Endothelial cell of umbilical vein (primary cell): Measurements from ENCODE around the gene AQP12B. TPM values are rescaled to one million over a fixed set of nuclear protein-coding genes. Genes with fewer than 3 reads are reported as not detected.

Experiments
- BruUV-seq: library from RNA; stranded (reverse); fragments of 400-500 nt; replicated peaks from 2 replicates; lab custom pipeline; 2021; lab: Mats Ljungman, UMichigan
- CTCF ChIA-PET: fragments of 300-600, 350-600 bp; sonication (Branson Sonifier 250); formaldehyde crosslinking; loops from one replicate; lab custom pipeline; 2021; ENCODE audit warnings: antibody characterized with exemption, inconsistent platforms; lab: Charles Lee
- POLR2A ChIA-PET: fragments of 300-600, 350-600 bp; sonication (Branson Sonifier 250); formaldehyde crosslinking; loops from one replicate; lab custom pipeline; 2021; ENCODE audit warnings: antibody characterized with exemption, inconsistent platforms; lab: Charles Lee
- DNase-seq: peaks from one replicate; pipeline ENCODE4 v3.0.0-alpha.2; 2011; ENCODE audit warnings: low read depth, low spot score
- FAIRE-seq: peaks from 2 replicates; lab custom pipeline; 2011; peaks lifted over from hg19 to GRCh38; lab: Jason Lieb, UNC
- H2AFZ ChIP-seq: 2 replicates; pipeline ENCODE4 v1.6.0; 2012; ENCODE audit warnings: low read depth, low read length, control low read depth, inconsistent platforms
- H3K27ac ChIP-seq: 2 replicates; pipeline ENCODE4 v1.5.1; 2011; ENCODE audit warnings: low read depth, mild to moderate bottlenecking, control low read depth, low read length, moderate library complexity; ENCODE audit not compliant: insufficient read depth
- H3K27me3 ChIP-seq, 2 experiments: 2 replicates each; pipeline versions ENCODE4 v1.6.0 to v1.6.1; 2011; ENCODE audit warnings: low read length in 2 of 2, mixed read lengths in 1 of 2; ENCODE audit not compliant: control insufficient read depth in 2 of 2, insufficient read depth in 2 of 2
- H3K36me3 ChIP-seq, 2 experiments: 2 replicates in 1 of 2; 3 replicates in 1 of 2; pipeline ENCODE4 v1.5.1; 2011; ENCODE audit warnings: low read length in 2 of 2, mild to moderate bottlenecking in 1 of 2, moderate library complexity in 1 of 2; ENCODE audit not compliant: control insufficient read depth in 2 of 2, insufficient read depth in 2 of 2; ENCODE audit errors: extremely low read depth in 1 of 2
- H3K4me1 ChIP-seq: 3 replicates; pipeline ENCODE4 v1.5.1; 2011; ENCODE audit warnings: mild to moderate bottlenecking, low read length; ENCODE audit not compliant: control insufficient read depth, insufficient read depth; ENCODE audit errors: extremely low read depth
- H3K4me2 ChIP-seq: 2 replicates; pipeline ENCODE4 v1.6.1; 2011; ENCODE audit warnings: low read length, control low read depth, mixed read lengths; ENCODE audit not compliant: insufficient read depth
- H3K4me3 ChIP-seq, 3 experiments: fragments of 200-600 bp in 1 of 3; sonication (generic), shearing (Covaris generic) in 1 of 3; replicated peaks in 1 of 3; 2 replicates each; pipeline ENCODE4 v1.5.1; 2011 to 2016; ENCODE audit warnings: control low read depth in 3 of 3, low read length in 3 of 3, mild to moderate bottlenecking in 2 of 3, inconsistent platforms in 1 of 3, low read depth in 1 of 3, moderate library complexity in 1 of 3; ENCODE audit not compliant: insufficient read depth in 1 of 3
- H3K79me2 ChIP-seq: 2 replicates; pipeline ENCODE4 v1.6.0; 2012; ENCODE audit warnings: low read length, inconsistent platforms; ENCODE audit not compliant: control insufficient read depth, insufficient read depth
- H3K9ac ChIP-seq: replicated peaks from 2 replicates; pipeline ENCODE3; 2011; ENCODE audit warnings: low read length, control low read depth; ENCODE audit not compliant: insufficient read depth; ENCODE audit errors: extremely low read depth
- H3K9me1 ChIP-seq: replicated peaks from 3 replicates; pipeline ENCODE4 v1.6.0; 2011; ENCODE audit warnings: mild to moderate bottlenecking, low read length; ENCODE audit not compliant: control insufficient read depth, insufficient read depth; ENCODE audit errors: extremely low read depth
- H3K9me3 ChIP-seq: replicated peaks from 2 replicates; pipeline ENCODE4 v1.5.1; 2012; ENCODE audit warnings: low read length, inconsistent platforms; ENCODE audit not compliant: control insufficient read depth, insufficient read depth
- H4K20me1 ChIP-seq: replicated peaks from 2 replicates; pipeline ENCODE3; 2011; ENCODE audit warnings: mild to moderate bottlenecking, low read length; ENCODE audit not compliant: control insufficient read depth, insufficient read depth; ENCODE audit errors: extremely low read depth
- CTCF ChIP-seq, 2 donors: IDR thresholded peaks; 1 replicate in 1 of 2; 2 replicates in 1 of 2; pipeline ENCODE4 v1.5.1; 2011; ENCODE audit warnings: low read length in 2 of 2, mild to moderate bottlenecking in 2 of 2, moderate library complexity in 2 of 2, control low read depth in 1 of 2, inconsistent platforms in 1 of 2, low read depth in 1 of 2; ENCODE audit not compliant: insufficient read depth in 1 of 2; ENCODE audit errors: extremely low read depth in 1 of 2
- FOS ChIP-seq: IDR thresholded peaks from 2 replicates; pipeline ENCODE4 v1.6.1; 2011; ENCODE audit warnings: mild to moderate bottlenecking, low read length, moderate library complexity, borderline replicate concordance; ENCODE audit not compliant: insufficient read depth
- GATA2 ChIP-seq: IDR thresholded peaks from 2 replicates; pipeline ENCODE4 v1.7.0; 2011; ENCODE audit warnings: low read depth, mild to moderate bottlenecking, moderate library complexity, mixed read lengths, low read length; ENCODE audit not compliant: insufficient read length, insufficient read depth
- JUN ChIP-seq: IDR thresholded peaks from 2 replicates; pipeline ENCODE4 v1.6.1; 2011; ENCODE audit warnings: borderline replicate concordance, low read depth; ENCODE audit not compliant: insufficient read length, insufficient read depth
- MAX ChIP-seq: IDR thresholded peaks from 2 replicates; pipeline ENCODE4 v1.6.1; 2011; ENCODE audit not compliant: insufficient read depth, insufficient read length
- MYC ChIP-seq: IDR thresholded peaks from one replicate; pipeline ENCODE4 v1.6.1; 2011; ENCODE audit warnings: mild to moderate bottlenecking, low read depth, low read length
- POLR2A ChIP-seq: IDR thresholded peaks from 2 replicates; pipeline ENCODE4 v1.6.1; 2012; ENCODE audit warnings: low read depth, mild to moderate bottlenecking, control low read depth, low read length
- POLR2AphosphoS5 ChIP-seq: IDR thresholded peaks from 2 replicates; pipeline ENCODE4 v1.6.1; 2012; ENCODE audit warnings: low read depth, mild to moderate bottlenecking, control low read depth, low read length, moderate library complexity; ENCODE audit not compliant: insufficient read depth
- dilution Hi-C: fragments of 300-500 bp; cut with MboI; formaldehyde crosslinking; loops from one replicate; pipeline ENCODE4 v1.15.0; 2019; ENCODE audit warnings: low sequenced_read_pairs; ENCODE audit not compliant: extremely low pct_ligation_motif_present
- intact Hi-C: fragments of 100-400 bp; cut with micrococcal nuclease; formaldehyde crosslinking; loops from one replicate; pipeline ENCODE4 v1.10.0; 2022
- polyA plus RNA-seq, 4 experiments: library from polyadenylated mRNA; depleted of rRNA in 3 of 4; stranded (reverse) in 3 of 4; unstranded in 1 of 4; fragments of >200 nt; gene quantifications; 2 replicates each; pipeline versions ENCODE4 v1.2.1 to v1.2.3, GENCODE V29; 2011 to 2012; ENCODE audit warnings: missing spikeins in 1 of 4
- total RNA-seq: library from RNA; stranded (reverse); gene quantifications from 2 replicates; pipeline ENCODE4 v1.2.3, GENCODE V29; 2021

AQP12B gene
- total and polyA plus RNA-seq, 2 donors (not counting 3 experiments of a cell fraction or from before 2014, with no cell fraction given) = not detected

DNA sequence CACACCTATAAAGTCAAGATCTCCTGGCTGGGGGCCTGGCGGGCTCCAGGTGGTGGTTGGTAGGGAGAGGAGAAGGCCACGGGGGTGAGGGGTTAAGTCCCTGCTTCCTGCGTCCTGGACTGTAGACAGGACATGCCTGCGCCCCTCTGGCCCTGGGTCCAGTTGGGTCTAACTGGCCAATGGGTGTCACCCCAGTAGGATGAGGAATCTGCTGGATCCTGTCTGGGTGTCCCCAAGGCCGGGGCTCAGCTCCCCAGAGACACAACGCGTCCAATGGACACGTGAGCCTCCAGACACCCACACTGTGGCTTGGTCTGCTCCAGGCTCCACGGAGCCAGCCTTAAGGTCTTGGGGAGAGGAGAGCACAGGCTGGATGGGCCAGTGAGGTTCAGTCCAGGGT is 28.6 kb upstream of the AQP12B start:
- DNase-seq (no peak), FAIRE-seq (no peak)
- Histone ChIP-seq H3K79me2 (no peaks in the 10 kb centered on the region), H3K27ac (no peak overlapping the region), H3K36me3 (no peaks in the 10 kb centered on the region), H3K4me2 (no peak overlapping the region), H2AFZ (no peak overlapping the region), H3K4me3 (no peak overlapping the region), H3K9me3 (no peaks in the 10 kb centered on the region), H3K27me3 (no peaks in the 10 kb centered on the region), H3K9ac (no peak overlapping the region), H3K9me1 (no peaks in the 10 kb centered on the region), H4K20me1 (no peaks in the 10 kb centered on the region), H3K4me1 (no peaks in the 10 kb centered on the region)
- ChIA-PET POLR2A (no interaction called here), CTCF (no interaction called here)
- intact Hi-C loops = no loop called here
- TF ChIP-seq FOS (no peak), MYC (no peak), JUN (no peak), POLR2AphosphoS5 (no peak), MAX (no peak), POLR2A (no peak), GATA2 (no peak), CTCF (IDR thresholded peaks at IDR 0.05; ENCODE audit: extremely low read depth in 1 of 2, insufficient read depth in 1 of 2, low read depth in 1 of 2, low read length in 2 of 2) (no peak)
- no TSS peak for BruUV-seq
- dilution Hi-C loops = no loop called here
